CD14-positive monocyte (primary cell): Measurements from ENCODE around the gene DENND4B. TPM values are rescaled to one million over a fixed set of nuclear protein-coding genes. Genes with fewer than 3 reads are reported as not detected.

Experiments
- DNase-seq, 3 donors: peaks; one replicate each; pipeline ENCODE4 v3.0.0-alpha.2; 2011 to 2022
- H2AFZ ChIP-seq: 2 replicates; pipeline ENCODE4 v1.6.0; 2012; ENCODE audit warnings: mild to moderate bottlenecking, low read depth, low read length, inconsistent platforms; ENCODE audit not compliant: insufficient read depth, poor library complexity, severe bottlenecking
- H3K27ac ChIP-seq, 2 donors: 1 replicate in 1 of 2; 2 replicates in 1 of 2; pipeline ENCODE4 v1.5.1; 2012 to 2013; ENCODE audit warnings: low read length in 2 of 2, control low read depth in 1 of 2, inconsistent platforms in 1 of 2, low read depth in 1 of 2, mild to moderate bottlenecking in 1 of 2
- H3K27me3 ChIP-seq, 2 donors: one replicate each; pipeline versions ENCODE4 v1.6.0 to v1.6.1; 2011 to 2013; ENCODE audit warnings: low read length in 2 of 2; ENCODE audit not compliant: control insufficient read depth in 2 of 2, insufficient read depth in 2 of 2
- H3K36me3 ChIP-seq, 2 donors: replicated peaks in 1 of 2; 1 replicate in 1 of 2; 2 replicates in 1 of 2; pipeline versions ENCODE4 v1.5.1 to v1.6.1; 2012 to 2013; ENCODE audit warnings: low read length in 2 of 2, control low read depth in 1 of 2, inconsistent platforms in 1 of 2, mild to moderate bottlenecking in 1 of 2; ENCODE audit not compliant: insufficient read depth in 2 of 2, control insufficient read depth in 1 of 2
- H3K4me1 ChIP-seq, 2 donors: 1 replicate in 1 of 2; 2 replicates in 1 of 2; pipeline versions ENCODE4 v1.5.1 to v1.6.1; 2012 to 2013; ENCODE audit warnings: low read length in 2 of 2, control low read depth in 1 of 2, inconsistent platforms in 1 of 2, mild to moderate bottlenecking in 1 of 2, moderate library complexity in 1 of 2; ENCODE audit not compliant: insufficient read depth in 2 of 2, control insufficient read depth in 1 of 2
- H3K4me2 ChIP-seq: replicated peaks from 2 replicates; pipeline ENCODE3; 2012; ENCODE audit warnings: low read length, moderate library complexity, mild to moderate bottlenecking; ENCODE audit not compliant: poor library complexity, severe bottlenecking; ENCODE audit errors: extremely low read depth
- H3K4me3 ChIP-seq, 3 experiments: fragments of 200-600 bp in 1 of 3; sonication (generic) in 1 of 3; replicated peaks in 1 of 3; 1 replicate in 2 of 3; 2 replicates in 1 of 3; pipeline ENCODE4 v1.5.1; 2011 to 2013; ENCODE audit warnings: low read length in 3 of 3, mild to moderate bottlenecking in 3 of 3, control low read depth in 2 of 3, low read depth in 2 of 3, inconsistent platforms in 1 of 3, moderate library complexity in 1 of 3
- H3K79me2 ChIP-seq: 2 replicates; pipeline ENCODE4 v1.6.0; 2012; ENCODE audit warnings: mild to moderate bottlenecking, control low read depth, inconsistent platforms, low read length, moderate library complexity; ENCODE audit not compliant: insufficient read depth
- H3K9ac ChIP-seq: 2 replicates; pipeline ENCODE4 v1.6.0; 2017; ENCODE audit warnings: low read length, mild to moderate bottlenecking; ENCODE audit not compliant: insufficient read depth, poor library complexity, severe bottlenecking
- H3K9me3 ChIP-seq, 2 donors: replicated peaks in 1 of 2; 1 replicate in 1 of 2; 2 replicates in 1 of 2; pipeline versions ENCODE4 v1.5.1 to v1.6.1; 2012 to 2013; ENCODE audit warnings: low read length in 2 of 2, control low read depth in 1 of 2; ENCODE audit not compliant: control insufficient read depth in 1 of 2, insufficient read depth in 1 of 2
- H4K20me1 ChIP-seq: 2 replicates; pipeline ENCODE4 v1.6.0; 2012; ENCODE audit warnings: mild to moderate bottlenecking, low read length, control low read depth, moderate library complexity; ENCODE audit not compliant: insufficient read depth
- H3K27ac Mint-ChIP-seq, 7 donors: one replicate each; pipeline ENCODE4 v1.8.0; 2020; ENCODE audit warnings: mild to moderate bottlenecking in 7 of 7, mixed read lengths in 7 of 7, moderate library complexity in 6 of 7, inconsistent platforms in 2 of 7
- H3K27me3 Mint-ChIP-seq, 3 donors: one replicate each; pipeline ENCODE4 v1.8.0; 2021 to 2022; ENCODE audit warnings: low read depth in 3 of 3, mild to moderate bottlenecking in 3 of 3, mixed read lengths in 3 of 3, moderate library complexity in 3 of 3, inconsistent platforms in 1 of 3
- H3K36me3 Mint-ChIP-seq, 2 donors: one replicate each; pipeline ENCODE4 v1.8.0; 2020; ENCODE audit warnings: mixed read lengths in 2 of 2, inconsistent platforms in 1 of 2, mild to moderate bottlenecking in 1 of 2
- H3K4me1 Mint-ChIP-seq: one replicate; pipeline ENCODE4 v1.8.0; 2020; ENCODE audit warnings: mild to moderate bottlenecking, mixed read lengths
- H3K4me3 Mint-ChIP-seq, 2 donors: one replicate each; pipeline ENCODE4 v1.8.0; 2020; ENCODE audit warnings: mild to moderate bottlenecking in 2 of 2, mixed read lengths in 2 of 2, moderate library complexity in 1 of 2
- H3K9me3 Mint-ChIP-seq, 7 donors: one replicate each; pipeline ENCODE4 v1.8.0; 2020 to 2022; ENCODE audit warnings: mixed read lengths in 7 of 7, mild to moderate bottlenecking in 6 of 7, moderate library complexity in 6 of 7, inconsistent platforms in 2 of 7
- WGBS: methylation state at CpG from one replicate; pipeline ENCODE4 v1.1.5; 2013; ENCODE audit warnings: missing lambda C conversion rate; ENCODE audit not compliant: insufficient coverage; 5-methylcytosine and 5-hydroxymethylcytosine counted together
- intact Hi-C, 2 donors: fragments of 100-400 bp; cut with micrococcal nuclease; formaldehyde crosslinking; loops; one replicate each; pipeline versions ENCODE4 v1.15.0 to v1.15.1; 2023
- polyA plus RNA-seq, 3 donors: library from polyadenylated mRNA; depleted of rRNA in 1 of 3; unstranded in 2 of 3; stranded (reverse) in 1 of 3; fragments of 300-500 nt in 2 of 3; fragments of >200 nt in 1 of 3; fragmentation: Illumina TruSeq in 2 of 3; gene quantifications; 1 replicate in 2 of 3; 2 replicates in 1 of 3; pipeline ENCODE4 v1.2.3, GENCODE V29; 2012 to 2021
- TF ChIP-seq, protein P1 (sequence below): fragments of 200-600 bp; IDR thresholded peaks from one replicate; pipeline ENCODE4 v1.8.0; 2022; ENCODE audit warnings: antibody characterized with exemption, mild to moderate bottlenecking

Gene DENND4B
- polyA plus RNA-seq, 3 donors, result 7.8 to 324 (median 10.9) TPM

DNA sequence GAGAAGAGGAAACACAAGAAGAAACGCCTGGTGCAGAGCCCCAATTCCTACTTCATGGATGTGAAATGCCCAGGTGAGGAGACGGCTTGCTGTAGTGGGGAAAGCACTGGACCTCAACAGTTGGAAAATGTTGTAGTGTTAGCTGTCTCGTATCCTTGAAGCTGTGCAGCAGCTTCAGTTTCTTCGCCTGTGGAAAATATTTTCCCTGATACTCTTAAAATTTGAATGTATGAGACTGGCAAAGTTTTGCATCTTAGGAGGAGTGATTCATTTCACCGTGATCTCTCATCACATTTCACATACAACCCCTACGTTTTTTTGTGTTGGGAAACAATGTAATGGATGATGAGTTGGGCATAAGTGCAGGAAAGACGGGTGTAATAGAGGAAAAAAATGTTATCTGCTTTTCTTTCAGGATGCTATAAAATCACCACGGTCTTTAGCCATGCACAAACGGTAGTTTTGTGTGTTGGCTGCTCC is 44.7 kb upstream of the DENND4B start:
- H3K27ac Mint-ChIP-seq, result peak overlapping the region; percentile 98 to 100 (median 100)
- Histone ChIP-seq H3K9me3 (no peaks in the 10 kb centered on the region), H4K20me1 (no peaks in the 10 kb centered on the region), H3K4me3 (peak overlapping the region; percentile 90 to 97 (median 95)), H3K4me1 (peaks cover 24 to 37% of the 10 kb centered on the region in 2 donors), H3K27me3 (no peaks in the 10 kb centered on the region), H2AFZ (peak overlapping the region; percentile 73), H3K4me2 (peak overlapping the region; percentile 88), H3K79me2 (peaks cover 20% of the 10 kb centered on the region), H3K9ac (peak overlapping the region; percentile 97), H3K27ac (peak overlapping the region; percentile 85 to 100), H3K36me3 (peaks cover 16 to 40% of the 10 kb centered on the region in 2 donors)
- peaks cover 0 to 2% (median 0%) of the 10 kb centered on the region in 7 donors for H3K9me3 Mint-ChIP-seq
- peak overlapping the region; percentile 91 to 97 for H3K4me3 Mint-ChIP-seq
- TF ChIP-seq, protein P1, sequence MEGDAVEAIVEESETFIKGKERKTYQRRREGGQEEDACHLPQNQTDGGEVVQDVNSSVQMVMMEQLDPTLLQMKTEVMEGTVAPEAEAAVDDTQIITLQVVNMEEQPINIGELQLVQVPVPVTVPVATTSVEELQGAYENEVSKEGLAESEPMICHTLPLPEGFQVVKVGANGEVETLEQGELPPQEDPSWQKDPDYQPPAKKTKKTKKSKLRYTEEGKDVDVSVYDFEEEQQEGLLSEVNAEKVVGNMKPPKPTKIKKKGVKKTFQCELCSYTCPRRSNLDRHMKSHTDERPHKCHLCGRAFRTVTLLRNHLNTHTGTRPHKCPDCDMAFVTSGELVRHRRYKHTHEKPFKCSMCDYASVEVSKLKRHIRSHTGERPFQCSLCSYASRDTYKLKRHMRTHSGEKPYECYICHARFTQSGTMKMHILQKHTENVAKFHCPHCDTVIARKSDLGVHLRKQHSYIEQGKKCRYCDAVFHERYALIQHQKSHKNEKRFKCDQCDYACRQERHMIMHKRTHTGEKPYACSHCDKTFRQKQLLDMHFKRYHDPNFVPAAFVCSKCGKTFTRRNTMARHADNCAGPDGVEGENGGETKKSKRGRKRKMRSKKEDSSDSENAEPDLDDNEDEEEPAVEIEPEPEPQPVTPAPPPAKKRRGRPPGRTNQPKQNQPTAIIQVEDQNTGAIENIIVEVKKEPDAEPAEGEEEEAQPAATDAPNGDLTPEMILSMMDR, result no peak
- intact Hi-C loops, result loop anchor here in 1 of 2 donors (5.0 kb wide), 1 partner anchor 281 kb away; the partner anchor contains the start of gene HAX1
- peaks cover 25 to 44% of the 10 kb centered on the region in 2 donors for H3K36me3 Mint-ChIP-seq
- DNase-seq, result peak; percentile 35 to 74 (median 35)
- peaks cover 30% of the 10 kb centered on the region for H3K4me1 Mint-ChIP-seq
- 10% methylated on average over 2 of the region's 9 CpGs for WGBS
- peaks cover 0 to 2% (median 0%) of the 10 kb centered on the region in 3 donors for H3K27me3 Mint-ChIP-seq

DNA sequence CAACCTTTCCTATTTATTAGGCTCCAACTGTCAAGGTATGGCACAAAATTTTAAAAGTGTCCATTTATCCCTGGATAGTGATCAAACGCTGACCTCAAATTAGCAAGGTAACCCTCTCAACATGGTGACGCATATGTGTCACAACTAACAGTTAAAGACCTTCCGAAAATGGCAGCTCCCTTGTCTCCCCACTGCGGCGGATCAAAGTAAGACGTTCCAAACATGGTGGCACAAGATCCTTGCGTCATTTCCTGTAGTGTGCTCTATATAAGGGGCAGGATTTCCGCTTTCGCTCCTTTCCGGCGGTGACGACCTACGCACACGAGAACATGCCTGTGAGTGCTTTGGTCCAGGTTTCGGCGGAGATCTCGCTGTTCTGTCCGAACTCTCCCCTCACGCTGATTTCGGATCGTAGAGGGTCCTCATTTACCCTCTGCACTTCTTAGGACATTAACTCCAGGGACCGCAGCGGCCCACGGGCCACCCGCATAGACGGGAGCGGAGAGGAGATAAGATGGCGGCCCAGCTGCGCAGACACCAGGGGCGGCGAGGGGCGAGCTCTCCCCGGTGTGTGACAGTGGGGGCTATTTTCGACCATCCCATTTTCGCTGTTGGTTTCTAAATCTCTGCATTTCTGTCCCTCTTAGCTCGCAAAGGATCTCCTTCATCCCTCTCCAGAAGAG is 44.1 kb upstream of the DENND4B start, which contains the start of gene RPS27:
Gene RPS27 (plus strand): TSS at position 295 of the 683 bp plus-strand sequence. CDS start 35 bp downstream, at position 330.
- WGBS, result 0% methylated on average over 12 of the region's 36 CpGs
- Histone ChIP-seq H3K4me3 (peak within 1 kb of the TSS; percentile 90 to 97 (median 95)), H3K27ac (peak within 1 kb of the TSS; percentile 85 to 100), H3K27me3 (no peaks in the 10 kb centered on the region), H3K4me2 (peak within 1 kb of the TSS; percentile 88), H3K9ac (peak within 1 kb of the TSS; percentile 97), H3K36me3 (peaks cover 15 to 40% of the 10 kb centered on the region in 2 donors), H3K9me3 (no peaks in the 10 kb centered on the region), H2AFZ (peak within 1 kb of the TSS; percentile 73), H4K20me1 (no peaks in the 10 kb centered on the region), H3K4me1 (peaks cover 29 to 43% of the 10 kb centered on the region in 2 donors), H3K79me2 (peaks cover 20% of the 10 kb centered on the region)
- intact Hi-C loops, result loop anchor here in 1 of 2 donors (5.0 kb wide), 1 partner anchor 282 kb away; the partner anchor contains the start of gene HAX1
- Mint-ChIP-seq H3K27me3 (peaks cover 0 to 2% (median 0%) of the 10 kb centered on the region in 3 donors), H3K4me3 (peak within 1 kb of the TSS; percentile 91 to 97), H3K27ac (peak within 1 kb of the TSS; percentile 98 to 100 (median 100)), H3K9me3 (peaks cover 0 to 2% (median 0%) of the 10 kb centered on the region in 7 donors), H3K36me3 (peaks cover 23 to 41% of the 10 kb centered on the region in 2 donors), H3K4me1 (peaks cover 35% of the 10 kb centered on the region)
- TF ChIP-seq, protein P1, result no peak
- DNase-seq, result peak; percentile 96 to 99 (median 99)
